Measurements from ENCODE around the gene LIFR.

- TF ChIP-seq CTCF (conservative IDR thresholded peaks at IDR 0.05; ENCODE audit: low read length) (no peak), EZH2phosphoT487 (IDR thresholded peaks at IDR 0.05; ENCODE audit: borderline replicate concordance) (no peak)
Measured at GRCh38 chr5:38453921-38454320, 102.5 kb downstream of the LIFR start.

All from Loucy (cell line).